GM19438 (cell line): ENCODE results near the gene UPK1A.
"Not testable (repeated sequence)": the region's sequence is repeated elsewhere in the genome, so short reads cannot be mapped to it uniquely, and the experiment has no call there.

Experiments
- ATAC-seq: cut with Tn5 transposase; IDR thresholded peaks from one replicate; pipeline ENCODE4 v1.9.1; 2021; ENCODE audit warnings: low read depth; ENCODE audit not compliant: unreplicated experiment

UPK1A gene

DNA sequence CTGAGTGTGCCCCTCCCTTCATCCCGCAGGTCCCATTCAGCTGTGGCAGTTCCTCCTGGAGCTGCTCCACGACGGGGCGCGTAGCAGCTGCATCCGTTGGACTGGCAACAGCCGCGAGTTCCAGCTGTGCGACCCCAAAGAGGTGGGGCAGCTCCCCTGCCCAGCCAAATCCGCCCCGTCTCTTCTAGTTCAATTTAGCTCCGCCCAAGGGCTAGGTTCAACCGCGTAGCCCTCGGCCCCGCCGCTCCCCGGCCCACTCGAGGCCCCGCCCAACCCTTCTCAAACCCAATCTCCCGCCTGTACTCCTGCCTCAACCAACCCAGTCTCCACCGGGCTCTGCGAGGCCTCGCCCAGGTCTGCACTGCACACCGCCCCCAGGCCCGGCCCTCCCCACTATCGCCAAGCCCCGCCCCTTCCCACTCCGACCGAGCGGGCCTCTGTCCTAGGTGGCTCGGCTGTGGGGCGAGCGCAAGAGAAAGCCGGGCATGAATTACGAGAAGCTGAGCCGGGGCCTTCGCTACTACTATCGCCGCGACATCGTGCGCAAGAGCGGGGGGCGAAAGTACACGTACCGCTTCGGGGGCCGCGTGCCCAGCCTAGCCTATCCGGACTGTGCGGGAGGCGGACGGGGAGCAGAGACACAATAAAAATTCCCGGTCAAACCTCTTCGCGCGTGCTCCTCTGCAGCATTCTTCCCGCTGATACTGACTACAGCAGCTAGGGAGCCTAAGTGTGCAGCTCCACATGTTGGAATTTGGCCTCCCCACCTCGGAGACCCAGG is 21.9 kb upstream of the UPK1A start:
- peak; percentile 58 for ATAC-seq

DNA sequence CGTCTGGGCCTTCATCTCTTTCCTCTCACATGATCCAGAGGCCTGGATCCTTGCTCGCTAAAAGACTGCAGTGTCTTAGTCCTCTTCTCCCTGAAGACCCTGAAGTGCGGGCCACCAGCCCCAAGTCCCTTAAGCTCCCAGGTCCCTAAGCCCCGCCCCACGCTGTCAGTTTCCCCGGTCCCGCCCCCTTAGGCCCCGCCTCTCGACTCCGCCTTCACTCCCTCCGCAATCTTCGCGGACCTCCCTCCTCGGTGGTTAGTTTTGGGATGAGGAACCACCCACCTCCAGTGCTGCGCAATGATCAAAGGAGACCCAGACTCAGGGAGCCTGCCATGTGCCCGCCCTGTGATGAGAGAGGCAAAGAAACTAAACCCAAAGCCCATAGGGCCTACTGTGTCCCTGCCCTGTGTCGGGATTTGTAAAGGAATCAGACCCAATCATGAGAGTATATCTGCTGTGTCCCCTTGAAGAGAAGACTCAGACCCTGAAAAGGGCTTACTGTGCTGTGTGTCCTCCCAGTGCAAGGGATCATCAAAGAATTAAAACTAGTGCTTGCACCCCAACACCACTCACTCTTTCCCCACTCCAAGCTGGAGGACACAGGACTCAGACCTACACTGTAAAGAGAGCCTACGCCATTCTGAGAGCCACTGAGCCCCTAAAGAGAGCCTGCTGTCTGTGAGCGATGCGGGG is 21.2 kb upstream of the UPK1A start:
- ATAC-seq, result no peak

DNA sequence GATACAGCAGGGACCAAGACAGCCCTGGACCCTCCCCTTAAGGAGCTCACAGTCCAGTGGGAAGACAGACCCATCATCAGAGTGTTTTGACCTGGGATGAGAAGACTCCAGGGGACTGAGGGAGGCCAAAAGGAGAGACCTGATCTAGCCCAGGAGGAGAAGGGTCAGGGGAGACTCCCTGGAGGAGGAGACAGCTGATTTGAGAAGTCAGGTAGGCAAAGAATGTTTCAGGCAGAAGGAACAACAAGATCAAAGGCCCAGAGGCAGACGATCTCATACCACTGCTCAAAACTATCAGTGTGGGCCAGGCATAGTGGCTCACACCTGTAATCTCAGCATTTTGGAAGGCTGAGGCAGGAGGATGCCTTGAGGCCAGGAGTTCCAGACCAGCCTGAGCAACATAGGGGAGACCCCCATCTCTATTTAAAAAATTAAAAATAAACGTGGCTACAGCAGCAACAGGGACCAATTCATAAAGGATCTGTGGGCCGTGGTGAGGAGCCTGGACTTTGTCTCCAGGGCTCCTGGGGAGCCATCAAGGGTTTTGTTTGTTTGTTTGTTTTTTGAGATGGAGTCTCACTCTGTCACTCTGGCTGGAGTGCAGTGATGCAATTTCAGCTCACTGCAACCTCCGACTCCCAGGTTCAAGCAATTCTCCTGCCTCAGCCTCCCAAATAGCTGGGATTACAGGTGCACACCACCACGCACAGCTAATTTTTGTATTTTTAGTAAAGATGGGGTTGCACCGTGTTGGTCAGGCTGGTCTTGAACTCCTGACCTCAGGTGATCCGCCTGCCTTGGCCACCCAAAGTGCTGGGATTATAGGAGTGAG is 20.4 kb upstream of the UPK1A start:
- ATAC-seq, result no peak

GRCh38 chr19:35648017-35648961 is 18.0 kb upstream of the UPK1A start, which contains the start of gene COX6B1:
TSS of gene COX6B1 (plus strand) at chr19:35648323. CDS start at chr19:35651244, 2,921 bp downstream.
- ATAC-seq, result peak; percentile 48

DNA sequence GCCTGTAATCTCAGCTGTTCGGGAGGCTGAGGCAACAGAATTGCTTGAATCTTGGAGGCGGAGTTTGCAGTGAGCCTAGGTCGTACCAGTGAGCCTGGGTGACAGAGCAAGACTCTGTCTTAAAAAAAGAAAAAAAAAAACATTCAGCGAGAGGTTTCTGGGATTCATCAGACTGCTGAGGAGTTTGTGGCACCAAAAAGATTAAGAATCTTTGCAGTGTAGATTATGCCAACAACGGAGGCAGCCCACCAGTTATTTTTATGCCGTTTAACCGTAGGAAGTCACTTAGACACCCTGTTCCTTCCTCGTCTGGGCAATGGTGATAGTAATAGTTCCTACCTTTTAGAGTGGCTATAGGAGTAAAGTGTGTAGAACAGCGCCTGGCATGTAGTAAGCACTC is 15.7 kb upstream of the UPK1A start:
- no peak for ATAC-seq

GRCh38 chr19:35654828-35655227 is 11.5 kb upstream of the UPK1A start:
- ATAC-seq, result not testable (repeated sequence)

DNA sequence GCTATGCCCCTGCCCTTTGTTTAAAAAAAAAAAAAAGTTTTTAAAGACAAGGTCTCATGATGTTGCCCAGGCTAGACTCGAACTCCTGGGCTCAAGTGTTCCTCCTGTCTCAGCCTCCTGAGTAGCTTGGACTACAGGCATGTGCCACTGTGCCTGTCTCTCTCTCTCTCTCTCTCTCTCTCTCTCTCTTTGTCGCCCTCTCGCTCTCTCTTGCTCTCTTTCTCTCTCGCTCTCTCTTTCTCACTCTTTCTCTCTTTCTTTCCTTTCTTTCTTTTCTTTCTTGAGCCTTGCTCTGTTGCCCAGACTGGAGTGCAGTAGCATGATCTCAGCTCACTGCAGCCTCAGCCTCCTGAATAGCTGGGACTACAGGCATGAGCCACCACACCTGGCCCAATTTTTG is 10.7 kb upstream of the UPK1A start:
- ATAC-seq, result no peak

GRCh38 chr19:35656700-35657099 is 9.6 kb upstream of the UPK1A start:
- ATAC-seq, result no peak

DNA sequence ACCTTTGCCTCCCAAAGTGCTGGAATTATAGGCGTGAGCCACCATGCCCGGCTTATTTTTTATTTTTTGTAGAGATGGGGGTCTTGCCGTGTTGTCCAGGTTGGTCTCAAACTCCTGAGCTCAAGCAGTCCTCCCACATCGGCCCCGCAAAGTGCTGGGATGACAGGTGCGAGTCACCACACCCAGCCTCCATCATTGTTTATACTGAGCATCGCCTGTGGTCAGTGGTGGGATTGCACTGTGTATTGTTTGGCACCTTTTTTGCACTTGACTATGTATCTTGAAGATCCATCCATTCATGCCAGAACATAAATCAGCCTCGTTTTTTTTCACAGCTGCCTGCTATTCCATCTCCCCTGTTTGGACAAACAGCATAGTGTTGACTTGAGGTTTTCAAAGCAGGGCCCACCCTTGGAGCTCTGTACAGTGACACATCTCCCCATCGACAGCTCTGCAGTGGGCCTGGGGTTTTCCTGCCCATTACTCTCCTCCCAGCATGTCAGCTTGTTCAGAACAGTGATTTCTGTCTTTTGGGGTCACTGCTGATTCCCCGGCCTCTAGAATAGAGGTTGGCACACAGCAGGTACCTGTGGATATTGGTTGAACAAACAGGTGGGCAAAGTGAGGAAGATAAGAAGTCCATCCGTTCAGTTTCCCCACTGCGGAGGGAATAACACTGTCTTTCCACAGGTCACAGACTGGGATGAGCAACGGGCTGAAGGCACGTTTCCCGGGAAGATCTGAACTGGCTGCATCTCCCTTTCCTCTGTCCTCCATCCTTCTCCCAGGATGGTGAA is 8.2 kb upstream of the UPK1A start:
- ATAC-seq, result no peak

DNA sequence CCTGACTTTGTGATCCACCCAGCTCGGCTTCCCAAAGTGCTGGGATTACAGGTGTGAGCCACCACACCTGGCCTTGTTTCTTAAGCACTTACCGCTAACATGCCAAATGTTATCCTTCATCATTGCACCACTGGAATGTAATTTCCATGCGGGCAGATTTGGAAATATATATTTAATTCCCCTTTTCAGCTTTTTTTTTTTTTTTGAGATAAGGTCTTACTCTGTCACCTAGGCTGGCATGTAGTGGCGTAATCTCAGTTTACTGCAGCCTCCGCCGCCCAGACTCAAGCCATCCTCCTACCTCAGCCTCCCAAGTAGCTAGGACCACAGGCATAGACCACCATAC is 4.3 kb upstream of the UPK1A start:
- ATAC-seq, result no peak

- no peak for ATAC-seq
These were observed 2.3 kb upstream of the UPK1A start for GRCh38 chr19:35663981-35664380.

DNA sequence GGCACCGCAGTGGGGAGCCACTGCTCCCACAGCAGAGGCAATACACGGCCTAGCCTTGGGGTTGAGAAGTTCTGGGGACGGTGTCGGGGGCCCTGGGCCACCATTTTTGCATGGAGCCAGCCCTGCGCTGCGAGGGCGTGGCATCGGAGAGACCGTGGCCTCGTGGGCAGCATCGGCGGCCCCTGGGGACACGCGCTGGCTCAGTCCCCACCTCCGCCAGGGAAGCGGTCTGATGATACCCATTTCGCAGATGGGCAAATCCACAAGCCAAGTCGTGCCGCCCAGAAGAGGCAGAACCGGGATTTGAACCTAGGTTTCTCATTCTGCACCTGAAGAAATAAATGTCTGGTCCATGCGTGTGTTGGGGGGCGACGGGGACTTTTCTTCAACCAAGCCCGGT is 1.2 kb upstream of the UPK1A start:
- ATAC-seq, result no peak

DNA sequence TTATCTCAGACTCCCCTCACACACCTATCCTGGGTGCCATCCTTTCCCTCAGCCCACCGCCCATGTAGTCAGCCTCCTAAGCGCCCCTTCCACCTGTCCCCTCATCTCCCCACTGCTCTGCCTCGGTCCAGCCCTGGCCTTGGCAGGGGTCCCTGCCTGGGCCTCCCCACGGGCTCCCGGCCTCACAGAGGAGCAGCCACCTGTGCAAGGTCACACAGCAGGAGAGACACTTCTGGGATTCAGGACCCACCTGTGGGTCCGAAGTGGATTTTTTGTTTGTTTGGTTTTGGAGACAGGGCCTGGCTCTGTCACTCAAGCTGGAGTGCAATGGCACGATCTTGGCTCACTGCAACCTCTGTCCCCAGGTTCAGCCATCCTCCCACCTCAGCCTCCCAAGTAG is 713 bp upstream of the UPK1A start:
- ATAC-seq, result no peak

GRCh38 chr19:35669566-35669965 is 3.2 kb downstream of the UPK1A start:
- no peak for ATAC-seq

DNA sequence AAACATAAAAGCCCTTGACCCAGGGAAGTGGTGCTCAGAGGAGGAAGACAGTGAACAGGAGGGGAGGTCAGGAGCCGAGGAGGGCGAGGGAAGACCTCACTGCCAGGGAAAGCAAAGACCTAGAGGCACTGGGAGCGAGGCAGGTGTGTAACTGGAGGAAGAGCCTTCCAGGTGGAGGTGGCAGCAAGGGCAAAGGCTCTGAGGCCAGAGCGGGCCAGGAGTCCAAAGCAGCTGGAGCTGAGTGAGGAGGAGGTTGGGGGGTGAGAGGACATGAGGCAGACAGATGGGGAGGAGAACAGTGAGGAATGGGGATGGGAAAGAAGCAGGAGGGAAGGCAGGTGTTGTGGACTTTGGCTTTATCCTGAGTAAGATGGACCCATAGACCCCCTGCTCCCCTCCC is 3.7 kb downstream of the UPK1A start:
- ATAC-seq, result no peak

DNA sequence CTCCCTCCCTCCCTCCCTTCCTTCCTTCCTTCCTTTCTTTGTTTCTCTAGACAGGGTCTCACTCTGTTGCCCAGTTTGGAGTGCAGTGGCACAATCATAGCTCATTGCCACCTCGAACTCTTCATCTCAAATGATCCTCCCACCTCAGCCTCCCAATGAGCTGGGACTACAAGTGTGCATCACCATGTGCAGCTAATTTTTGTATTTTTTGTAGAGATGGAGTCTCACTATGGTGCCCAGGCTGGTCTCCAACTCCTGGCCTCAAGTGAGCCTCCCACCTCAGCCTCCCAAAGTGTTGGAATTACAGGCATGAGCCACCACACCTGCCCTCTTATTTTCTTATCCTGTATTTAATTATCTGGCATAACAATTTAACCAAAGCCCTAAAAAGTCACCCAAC is 4.4 kb downstream of the UPK1A start:
- no peak for ATAC-seq

- ATAC-seq, result no peak
These were observed 5.5 kb downstream of the UPK1A start for GRCh38 chr19:35671818-35672217.

DNA sequence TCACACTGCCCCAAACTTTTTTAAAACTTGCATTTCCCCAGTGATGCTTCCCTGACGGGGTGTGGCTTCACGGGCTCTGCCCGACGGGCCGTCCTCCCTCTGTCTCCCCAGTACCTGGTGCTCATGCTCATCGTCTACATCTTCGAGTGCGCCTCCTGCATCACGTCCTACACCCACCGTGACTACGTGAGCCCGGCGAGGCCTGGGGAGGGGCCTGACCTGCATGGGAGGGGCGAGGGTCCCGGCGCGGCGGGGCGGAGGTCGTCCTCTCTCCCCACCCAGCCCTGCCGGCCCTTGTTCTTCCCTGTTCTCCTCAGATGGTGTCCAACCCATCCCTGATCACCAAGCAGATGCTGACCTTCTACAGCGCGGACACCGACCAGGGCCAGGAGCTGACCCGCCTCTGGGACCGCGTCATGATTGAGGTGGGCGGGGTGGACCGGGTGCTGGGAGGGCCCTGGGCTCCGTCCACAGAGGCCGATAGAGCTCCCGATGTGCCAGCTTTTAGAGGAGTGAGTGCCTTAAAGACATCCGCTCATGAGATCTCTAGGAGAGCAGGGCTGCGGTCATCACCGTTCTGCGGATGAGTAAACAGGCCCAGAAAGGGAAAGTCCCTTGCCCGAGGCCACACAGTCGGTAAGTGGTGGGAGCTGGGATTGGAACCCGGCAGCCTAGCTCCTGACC is 6.9 kb downstream of the UPK1A start:
- no peak for ATAC-seq

GRCh38 chr19:35675589-35676140 is 9.3 kb downstream of the UPK1A start:
- ATAC-seq, result no peak
